ENCODE data around the gene MAP3K20. TPM values are rescaled to one million over a fixed set of nuclear protein-coding genes. Genes with fewer than 3 reads are reported as not detected.
A peak's percentile ranks its signal among the peaks of the same experiment; 100 is the strongest.

Gene MAP3K20
- total and polyA plus RNA-seq, 2 experiments from 2014 or later, result 7.6 to 9.6 TPM

DNA sequence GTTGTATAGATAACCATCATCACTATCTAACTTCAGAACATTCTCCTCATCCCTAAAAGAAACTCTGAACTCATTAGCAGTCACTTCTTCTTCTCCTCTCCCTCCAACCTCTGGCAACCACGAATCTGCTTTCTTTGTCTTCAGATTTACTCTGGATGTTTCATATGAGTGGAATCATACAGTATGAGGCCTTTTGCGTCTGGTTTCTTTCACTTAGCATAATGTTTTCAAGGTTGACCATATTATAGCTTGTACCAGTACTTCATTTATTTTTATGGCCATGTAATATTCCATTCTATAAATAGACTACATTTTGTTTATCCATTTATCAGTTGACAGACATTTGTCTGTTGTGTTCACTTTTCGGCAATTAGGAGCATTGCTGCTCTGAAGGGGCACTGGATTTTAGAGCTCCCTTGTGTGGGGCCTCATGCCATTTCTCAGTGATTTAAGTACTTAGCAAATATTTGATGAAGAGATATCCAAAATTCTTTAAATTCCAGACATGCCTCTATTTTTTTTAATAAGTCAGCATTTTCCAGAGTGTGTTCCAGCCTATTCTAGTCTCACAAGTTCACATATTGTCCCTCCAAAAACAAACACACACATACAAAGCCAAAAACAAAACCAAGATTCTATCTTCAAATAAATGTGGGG lies 22.5 kb upstream of the MAP3K20 start:
- Histone ChIP-seq H3F3A (replicated peaks; ENCODE audit: low read depth) (no peaks in the 10 kb centered on the region), H3K9me2 (ENCODE audit: insufficient read depth) (0 out of 2 replicates have a peak, but pooled peaks cover under 1% of the 10 kb centered on the region), H2AFZ (no peak overlapping the region), H3K79me2 (replicated peaks; ENCODE audit: insufficient read depth) (no peaks in the 10 kb centered on the region), H3K27ac (ENCODE audit: low read depth) (no peak overlapping the region), H4K20me1 (replicated peaks; ENCODE audit: insufficient read depth) (no peaks in the 10 kb centered on the region), H3K4me2 (no peak overlapping the region), H3K4me3 (no peak overlapping the region), H3K36me3 (ENCODE audit: insufficient read depth) (no peaks in the 10 kb centered on the region), H3K4me1 (ENCODE audit: insufficient read depth) (peaks cover 4% of the 10 kb centered on the region; the same call in 1 of the 2 replicates), H3K27me3 (ENCODE audit: insufficient read depth) (no peaks in the 10 kb centered on the region)
- peaks cover 4% of the 10 kb centered on the region for H3K27me3 Mint-ChIP-seq (ENCODE audit: insufficient read depth, low read depth, poor library complexity)
- peaks cover 5% of the 10 kb centered on the region; the same call in 2 of the 3 replicates for H3K4me1 Mint-ChIP-seq
- H3K9me3 Mint-ChIP-seq, result no peaks in the 10 kb centered on the region; the same call in 2 of the 3 replicates
- ATAC-seq (no peak), DNase-seq (ENCODE audit: low spot score) (peak; percentile 10)
- TF ChIP-seq CREB1 (CRISPR knock-in tag; IDR thresholded peaks at IDR 0.05; ENCODE audit: low read depth), result no peak
- no peak for TF ChIP-seq POLR2AphosphoS5 (IDR thresholded peaks at IDR 0.05; ENCODE audit: low read depth)
- no peak for TF ChIP-seq JUNB (IDR thresholded peaks at IDR 0.05; ENCODE audit: unreplicated experiment)
- TF ChIP-seq STAT1 (IDR thresholded peaks at IDR 0.05; ENCODE audit: unreplicated experiment), result no peak
- TF ChIP-seq ZNF114 (CRISPR knock-in tag; IDR thresholded peaks at IDR 0.05), result no peak
- no peak for TF ChIP-seq ETS1 (IDR thresholded peaks at IDR 0.05)
- no peak for TF ChIP-seq ZNF331 (CRISPR knock-in tag; IDR thresholded peaks at IDR 0.05; ENCODE audit: low read depth)
- TF ChIP-seq NANOG (IDR thresholded peaks at IDR 0.05; ENCODE audit: borderline replicate concordance), result no peak
- TF ChIP-seq CTCF (conservative IDR thresholded peaks at IDR 0.05; ENCODE audit: low read depth in 2 of 2), result no peak
- TF ChIP-seq, protein P1, sequence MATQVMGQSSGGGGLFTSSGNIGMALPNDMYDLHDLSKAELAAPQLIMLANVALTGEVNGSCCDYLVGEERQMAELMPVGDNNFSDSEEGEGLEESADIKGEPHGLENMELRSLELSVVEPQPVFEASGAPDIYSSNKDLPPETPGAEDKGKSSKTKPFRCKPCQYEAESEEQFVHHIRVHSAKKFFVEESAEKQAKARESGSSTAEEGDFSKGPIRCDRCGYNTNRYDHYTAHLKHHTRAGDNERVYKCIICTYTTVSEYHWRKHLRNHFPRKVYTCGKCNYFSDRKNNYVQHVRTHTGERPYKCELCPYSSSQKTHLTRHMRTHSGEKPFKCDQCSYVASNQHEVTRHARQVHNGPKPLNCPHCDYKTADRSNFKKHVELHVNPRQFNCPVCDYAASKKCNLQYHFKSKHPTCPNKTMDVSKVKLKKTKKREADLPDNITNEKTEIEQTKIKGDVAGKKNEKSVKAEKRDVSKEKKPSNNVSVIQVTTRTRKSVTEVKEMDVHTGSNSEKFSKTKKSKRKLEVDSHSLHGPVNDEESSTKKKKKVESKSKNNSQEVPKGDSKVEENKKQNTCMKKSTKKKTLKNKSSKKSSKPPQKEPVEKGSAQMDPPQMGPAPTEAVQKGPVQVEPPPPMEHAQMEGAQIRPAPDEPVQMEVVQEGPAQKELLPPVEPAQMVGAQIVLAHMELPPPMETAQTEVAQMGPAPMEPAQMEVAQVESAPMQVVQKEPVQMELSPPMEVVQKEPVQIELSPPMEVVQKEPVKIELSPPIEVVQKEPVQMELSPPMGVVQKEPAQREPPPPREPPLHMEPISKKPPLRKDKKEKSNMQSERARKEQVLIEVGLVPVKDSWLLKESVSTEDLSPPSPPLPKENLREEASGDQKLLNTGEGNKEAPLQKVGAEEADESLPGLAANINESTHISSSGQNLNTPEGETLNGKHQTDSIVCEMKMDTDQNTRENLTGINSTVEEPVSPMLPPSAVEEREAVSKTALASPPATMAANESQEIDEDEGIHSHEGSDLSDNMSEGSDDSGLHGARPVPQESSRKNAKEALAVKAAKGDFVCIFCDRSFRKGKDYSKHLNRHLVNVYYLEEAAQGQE (IDR thresholded peaks at IDR 0.05; ENCODE audit: unreplicated experiment), result no peak
- TF ChIP-seq, protein P2, sequence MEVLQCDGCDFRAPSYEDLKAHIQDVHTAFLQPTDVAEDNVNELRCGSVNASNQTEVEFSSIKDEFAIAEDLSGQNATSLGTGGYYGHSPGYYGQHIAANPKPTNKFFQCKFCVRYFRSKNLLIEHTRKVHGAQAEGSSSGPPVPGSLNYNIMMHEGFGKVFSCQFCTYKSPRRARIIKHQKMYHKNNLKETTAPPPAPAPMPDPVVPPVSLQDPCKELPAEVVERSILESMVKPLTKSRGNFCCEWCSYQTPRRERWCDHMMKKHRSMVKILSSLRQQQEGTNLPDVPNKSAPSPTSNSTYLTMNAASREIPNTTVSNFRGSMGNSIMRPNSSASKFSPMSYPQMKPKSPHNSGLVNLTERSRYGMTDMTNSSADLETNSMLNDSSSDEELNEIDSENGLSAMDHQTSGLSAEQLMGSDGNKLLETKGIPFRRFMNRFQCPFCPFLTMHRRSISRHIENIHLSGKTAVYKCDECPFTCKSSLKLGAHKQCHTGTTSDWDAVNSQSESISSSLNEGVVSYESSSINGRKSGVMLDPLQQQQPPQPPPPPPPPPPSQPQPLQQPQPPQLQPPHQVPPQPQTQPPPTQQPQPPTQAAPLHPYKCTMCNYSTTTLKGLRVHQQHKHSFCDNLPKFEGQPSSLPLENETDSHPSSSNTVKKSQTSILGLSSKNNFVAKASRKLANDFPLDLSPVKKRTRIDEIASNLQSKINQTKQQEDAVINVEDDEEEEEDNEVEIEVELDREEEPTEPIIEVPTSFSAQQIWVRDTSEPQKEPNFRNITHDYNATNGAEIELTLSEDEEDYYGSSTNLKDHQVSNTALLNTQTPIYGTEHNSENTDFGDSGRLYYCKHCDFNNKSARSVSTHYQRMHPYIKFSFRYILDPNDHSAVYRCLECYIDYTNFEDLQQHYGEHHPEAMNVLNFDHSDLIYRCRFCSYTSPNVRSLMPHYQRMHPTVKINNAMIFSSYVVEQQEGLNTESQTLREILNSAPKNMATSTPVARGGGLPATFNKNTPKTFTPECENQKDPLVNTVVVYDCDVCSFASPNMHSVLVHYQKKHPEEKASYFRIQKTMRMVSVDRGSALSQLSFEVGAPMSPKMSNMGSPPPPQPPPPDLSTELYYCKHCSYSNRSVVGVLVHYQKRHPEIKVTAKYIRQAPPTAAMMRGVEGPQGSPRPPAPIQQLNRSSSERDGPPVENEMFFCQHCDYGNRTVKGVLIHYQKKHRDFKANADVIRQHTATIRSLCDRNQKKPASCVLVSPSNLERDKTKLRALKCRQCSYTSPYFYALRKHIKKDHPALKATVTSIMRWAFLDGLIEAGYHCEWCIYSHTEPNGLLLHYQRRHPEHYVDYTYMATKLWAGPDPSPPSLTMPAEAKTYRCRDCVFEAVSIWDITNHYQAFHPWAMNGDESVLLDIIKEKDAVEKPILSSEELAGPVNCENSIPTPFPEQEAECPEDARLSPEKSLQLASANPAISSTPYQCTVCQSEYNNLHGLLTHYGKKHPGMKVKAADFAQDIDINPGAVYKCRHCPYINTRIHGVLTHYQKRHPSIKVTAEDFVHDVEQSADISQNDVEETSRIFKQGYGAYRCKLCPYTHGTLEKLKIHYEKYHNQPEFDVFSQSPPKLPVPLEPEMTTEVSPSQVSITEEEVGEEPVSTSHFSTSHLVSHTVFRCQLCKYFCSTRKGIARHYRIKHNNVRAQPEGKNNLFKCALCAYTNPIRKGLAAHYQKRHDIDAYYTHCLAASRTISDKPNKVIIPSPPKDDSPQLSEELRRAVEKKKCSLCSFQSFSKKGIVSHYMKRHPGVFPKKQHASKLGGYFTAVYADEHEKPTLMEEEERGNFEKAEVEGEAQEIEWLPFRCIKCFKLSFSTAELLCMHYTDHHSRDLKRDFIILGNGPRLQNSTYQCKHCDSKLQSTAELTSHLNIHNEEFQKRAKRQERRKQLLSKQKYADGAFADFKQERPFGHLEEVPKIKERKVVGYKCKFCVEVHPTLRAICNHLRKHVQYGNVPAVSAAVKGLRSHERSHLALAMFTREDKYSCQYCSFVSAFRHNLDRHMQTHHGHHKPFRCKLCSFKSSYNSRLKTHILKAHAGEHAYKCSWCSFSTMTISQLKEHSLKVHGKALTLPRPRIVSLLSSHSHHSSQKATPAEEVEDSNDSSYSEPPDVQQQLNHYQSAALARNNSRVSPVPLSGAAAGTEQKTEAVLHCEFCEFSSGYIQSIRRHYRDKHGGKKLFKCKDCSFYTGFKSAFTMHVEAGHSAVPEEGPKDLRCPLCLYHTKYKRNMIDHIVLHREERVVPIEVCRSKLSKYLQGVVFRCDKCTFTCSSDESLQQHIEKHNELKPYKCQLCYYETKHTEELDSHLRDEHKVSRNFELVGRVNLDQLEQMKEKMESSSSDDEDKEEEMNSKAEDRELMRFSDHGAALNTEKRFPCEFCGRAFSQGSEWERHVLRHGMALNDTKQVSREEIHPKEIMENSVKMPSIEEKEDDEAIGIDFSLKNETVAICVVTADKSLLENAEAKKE (CRISPR knock-in tag; IDR thresholded peaks at IDR 0.05), result no peak
- TF ChIP-seq EZH2 (IDR thresholded peaks at IDR 0.05; ENCODE audit: low read depth, unreplicated experiment), result no peak
- TF ChIP-seq EZH2phosphoT487 (IDR thresholded peaks at IDR 0.05; ENCODE audit: unreplicated experiment), result no peak
- H3K36me3 Mint-ChIP-seq (ENCODE audit: low read depth), result no peaks in the 10 kb centered on the region
- H3K27ac Mint-ChIP-seq, result no peak overlapping the region
- no peak overlapping the region for H3K4me3 Mint-ChIP-seq
